Sigmoid colon (tissue), 7 donors: Measurements from ENCODE around the gene PPP2R5B. TPM values are rescaled to one million over a fixed set of nuclear protein-coding genes. Genes with fewer than 3 reads are reported as not detected.

ENCODE experiments used
- DNase-seq: peaks from one replicate; pipeline ENCODE4 v3.0.0-alpha.2; 2019
- H3K27ac ChIP-seq, 4 donors: fragments of 200-600 bp; sonication (generic); one replicate each; pipeline ENCODE4 v1.5.1; 2016 to 2019; ENCODE audit warnings: mild to moderate bottlenecking in 1 of 4
- H3K27me3 ChIP-seq, 3 donors: fragments of 200-600 bp; sonication (generic); one replicate each; pipeline ENCODE4 v1.5.1; 2019; ENCODE audit warnings: mild to moderate bottlenecking in 1 of 3
- H3K36me3 ChIP-seq, 4 donors: fragments of 200-600 bp; sonication (generic); one replicate each; pipeline ENCODE4 v1.5.1; 2016 to 2019
- H3K4me1 ChIP-seq, 4 donors: fragments of 200-600 bp; sonication (generic); one replicate each; pipeline ENCODE4 v1.5.1; 2017 to 2019
- H3K4me3 ChIP-seq, 4 donors: fragments of 200-600 bp; sonication (generic); one replicate each; pipeline ENCODE4 v1.5.1; 2017 to 2019; ENCODE audit warnings: mild to moderate bottlenecking in 2 of 4, moderate library complexity in 1 of 4
- H3K9me3 ChIP-seq, 4 donors: fragments of 200-600 bp in 3 of 4; sonication (generic) in 3 of 4; one replicate each; pipeline versions ENCODE4 v1.5.1 to v1.6.1; 2013 to 2019
- CTCF ChIP-seq, 4 experiments: fragments of 450-650 bp in 3 of 4; fragments of 200-600 bp in 1 of 4; IDR thresholded peaks; one replicate each; pipeline ENCODE4 v1.5.1; 2016 to 2019; ENCODE audit warnings: antibody characterized with exemption in 4 of 4, mild to moderate bottlenecking in 3 of 4, moderate library complexity in 2 of 4
- EP300 ChIP-seq, 4 donors: sonication (generic); formaldehyde crosslinking; IDR thresholded peaks; one replicate each; pipeline ENCODE4 v1.6.1; 2017; ENCODE audit warnings: antibody characterized with exemption in 4 of 4
- POLR2A ChIP-seq, 2 donors: fragments of 450-650 bp; IDR thresholded peaks; one replicate each; pipeline ENCODE4 v1.6.1; 2016; ENCODE audit warnings: antibody characterized with exemption in 2 of 2, mild to moderate bottlenecking in 2 of 2, moderate library complexity in 2 of 2
- POLR2AphosphoS5 ChIP-seq, 4 donors: sonication (generic); formaldehyde crosslinking; IDR thresholded peaks; one replicate each; pipeline ENCODE4 v1.6.1; 2017; ENCODE audit warnings: antibody characterized with exemption in 4 of 4
- WGBS, 2 donors: extraction: QIAGEN DNeasy Blood & Tissue Kit; methylation state at CpG; one replicate each; pipeline ENCODE4 v1.1.7; 2013; 5-methylcytosine and 5-hydroxymethylcytosine counted together
- intact Hi-C: fragments of 100-400 bp; cut with DNase I; formaldehyde crosslinking; loops from one replicate; pipeline ENCODE4 v1.15.1; 2023
- polyA plus RNA-seq, 3 donors: library from polyadenylated mRNA; stranded (reverse); fragments of 200-250 nt; gene quantifications; one replicate each; pipeline ENCODE4 v1.2.3, GENCODE V29; 2013
- total RNA-seq, 4 donors: library from RNA; depleted of rRNA; stranded (reverse); fragments of >200 nt; gene quantifications; one replicate each; pipeline ENCODE4 v1.1.0, GENCODE V29; 2016
- donor health status: healthy with polysubstance abuse.
- donor health status: Bipolar disorder and iron deficiency.
- donor health status: healthy.

The PPP2R5B gene
- total and polyA plus RNA-seq, 7 donors = 15.6 to 27.3 (median 19.3) TPM

GRCh38 chr11:64898541-64898940 lies 25.9 kb upstream of the PPP2R5B start:
- intact Hi-C loops = no loop called here
- no peaks in the 10 kb centered on the region for H3K9me3 ChIP-seq
- H3K27me3 ChIP-seq = no peaks in the 10 kb centered on the region
- no peak for DNase-seq
- TF ChIP-seq EP300 (IDR thresholded peaks at IDR 0.05) = no peak
- H3K4me3 ChIP-seq = no peak overlapping the region
- WGBS, 2 donors = 95 to 96% methylated on average over 19 of the region's 19 CpGs
- peaks cover 0 to 5% (median 2%) of the 10 kb centered on the region in 4 donors for H3K4me1 ChIP-seq
- H3K36me3 ChIP-seq = peaks cover 0 to 80% (median 36%) of the 10 kb centered on the region in 4 donors
- H3K27ac ChIP-seq = no peak overlapping the region

GRCh38 chr11:64900263-64900678 lies 24.2 kb upstream of the PPP2R5B start:
- Histone ChIP-seq H3K27me3 (no peaks in the 10 kb centered on the region), H3K9me3 (no peaks in the 10 kb centered on the region), H3K4me3 (no peak overlapping the region), H3K36me3 (peaks cover 0 to 90% (median 44%) of the 10 kb centered on the region in 4 donors), H3K27ac (no peak overlapping the region), H3K4me1 (no peaks in the 10 kb centered on the region)
- 84 to 89% methylated on average over 14 of the region's 14 CpGs for WGBS, 2 donors
- intact Hi-C loops = no loop called here
- TF ChIP-seq EP300 (IDR thresholded peaks at IDR 0.05) (no peak), CTCF (IDR thresholded peaks at IDR 0.05) (no peak), POLR2A (IDR thresholded peaks at IDR 0.05) (no peak), POLR2AphosphoS5 (IDR thresholded peaks at IDR 0.05) (no peak)
- DNase-seq = no peak

- WGBS, 2 donors = 94 to 95% methylated on average over 17 of the region's 17 CpGs
- Histone ChIP-seq H3K4me3 (no peak overlapping the region), H3K27me3 (no peaks in the 10 kb centered on the region), H3K4me1 (no peaks in the 10 kb centered on the region), H3K27ac (no peak overlapping the region), H3K9me3 (no peaks in the 10 kb centered on the region), H3K36me3 (peaks cover 0 to 94% (median 49%) of the 10 kb centered on the region in 4 donors)
- TF ChIP-seq POLR2AphosphoS5 (IDR thresholded peaks at IDR 0.05) (no peak), EP300 (IDR thresholded peaks at IDR 0.05) (no peak), CTCF (IDR thresholded peaks at IDR 0.05) (no peak), POLR2A (IDR thresholded peaks at IDR 0.05) (no peak)
- intact Hi-C loops = no loop called here
- DNase-seq = no peak
Observed at GRCh38 chr11:64900774-64901173, 23.7 kb upstream of the PPP2R5B start.

- WGBS, 2 donors = 87 to 91% methylated on average over 30 of the region's 30 CpGs
- Histone ChIP-seq H3K36me3 (peaks cover 14 to 96% (median 61%) of the 10 kb centered on the region in 4 donors), H3K4me3 (no peak overlapping the region), H3K27ac (no peak overlapping the region), H3K27me3 (no peaks in the 10 kb centered on the region), H3K4me1 (no peaks in the 10 kb centered on the region), H3K9me3 (no peaks in the 10 kb centered on the region)
- intact Hi-C loops = no loop called here
- no peak for TF ChIP-seq EP300 (IDR thresholded peaks at IDR 0.05)
- TF ChIP-seq POLR2A (IDR thresholded peaks at IDR 0.05) = no peak
- TF ChIP-seq CTCF (IDR thresholded peaks at IDR 0.05) = no peak
- TF ChIP-seq POLR2AphosphoS5 (IDR thresholded peaks at IDR 0.05) = no peak
- DNase-seq = no peak
Observed at GRCh38 chr11:64902102-64902900, 22.2 kb upstream of the PPP2R5B start.

- peaks cover 18 to 96% (median 62%) of the 10 kb centered on the region in 4 donors for H3K36me3 ChIP-seq
- no peak overlapping the region for H3K4me3 ChIP-seq
- no peak for DNase-seq
- intact Hi-C loops = no loop called here
- 90 to 95% methylated on average over 23 of the region's 23 CpGs for WGBS, 2 donors
- no peaks in the 10 kb centered on the region for H3K27me3 ChIP-seq
- H3K9me3 ChIP-seq = no peaks in the 10 kb centered on the region
- H3K4me1 ChIP-seq = no peaks in the 10 kb centered on the region
- H3K27ac ChIP-seq = no peak overlapping the region
- no peak for TF ChIP-seq EP300 (IDR thresholded peaks at IDR 0.05)
Observed at GRCh38 chr11:64903291-64903833, 21.1 kb upstream of the PPP2R5B start.
